ENCODE data around the gene CALML3.

CALML3 gene

DNA sequence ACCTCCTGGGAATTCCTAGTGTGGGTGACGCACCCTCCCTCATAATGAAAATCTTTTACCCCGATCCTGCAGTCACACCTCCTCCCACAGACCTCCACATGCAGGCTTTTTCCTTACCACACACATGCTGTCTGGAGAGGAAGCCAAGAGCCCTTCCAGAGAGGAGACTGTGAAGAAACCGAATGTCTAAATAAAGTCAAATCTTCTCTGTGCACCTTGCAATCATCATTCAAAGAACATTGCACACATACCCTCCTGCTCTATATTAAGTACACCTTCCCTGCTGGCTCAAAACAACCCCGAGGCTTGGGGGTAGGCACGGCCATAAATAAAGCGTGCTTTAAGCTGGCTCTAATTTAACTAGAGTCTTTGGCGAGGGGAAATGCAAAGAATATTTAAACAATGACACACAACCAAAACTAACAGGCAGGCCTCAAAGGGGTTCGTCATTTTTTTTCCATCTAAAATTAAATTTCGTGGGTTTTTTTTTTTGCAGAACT, 34.9 kb downstream of the CALML3 start:
- no peak for DNase-seq (ENCODE audit: low read depth)
- TF ChIP-seq, protein P1, sequence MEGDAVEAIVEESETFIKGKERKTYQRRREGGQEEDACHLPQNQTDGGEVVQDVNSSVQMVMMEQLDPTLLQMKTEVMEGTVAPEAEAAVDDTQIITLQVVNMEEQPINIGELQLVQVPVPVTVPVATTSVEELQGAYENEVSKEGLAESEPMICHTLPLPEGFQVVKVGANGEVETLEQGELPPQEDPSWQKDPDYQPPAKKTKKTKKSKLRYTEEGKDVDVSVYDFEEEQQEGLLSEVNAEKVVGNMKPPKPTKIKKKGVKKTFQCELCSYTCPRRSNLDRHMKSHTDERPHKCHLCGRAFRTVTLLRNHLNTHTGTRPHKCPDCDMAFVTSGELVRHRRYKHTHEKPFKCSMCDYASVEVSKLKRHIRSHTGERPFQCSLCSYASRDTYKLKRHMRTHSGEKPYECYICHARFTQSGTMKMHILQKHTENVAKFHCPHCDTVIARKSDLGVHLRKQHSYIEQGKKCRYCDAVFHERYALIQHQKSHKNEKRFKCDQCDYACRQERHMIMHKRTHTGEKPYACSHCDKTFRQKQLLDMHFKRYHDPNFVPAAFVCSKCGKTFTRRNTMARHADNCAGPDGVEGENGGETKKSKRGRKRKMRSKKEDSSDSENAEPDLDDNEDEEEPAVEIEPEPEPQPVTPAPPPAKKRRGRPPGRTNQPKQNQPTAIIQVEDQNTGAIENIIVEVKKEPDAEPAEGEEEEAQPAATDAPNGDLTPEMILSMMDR (IDR thresholded peaks at IDR 0.05; ENCODE audit: low read depth, low read length, missing control alignments), result no peak
- H3K4me3 ChIP-seq (ENCODE audit: low read depth, low read length), result no peak overlapping the region

DNA sequence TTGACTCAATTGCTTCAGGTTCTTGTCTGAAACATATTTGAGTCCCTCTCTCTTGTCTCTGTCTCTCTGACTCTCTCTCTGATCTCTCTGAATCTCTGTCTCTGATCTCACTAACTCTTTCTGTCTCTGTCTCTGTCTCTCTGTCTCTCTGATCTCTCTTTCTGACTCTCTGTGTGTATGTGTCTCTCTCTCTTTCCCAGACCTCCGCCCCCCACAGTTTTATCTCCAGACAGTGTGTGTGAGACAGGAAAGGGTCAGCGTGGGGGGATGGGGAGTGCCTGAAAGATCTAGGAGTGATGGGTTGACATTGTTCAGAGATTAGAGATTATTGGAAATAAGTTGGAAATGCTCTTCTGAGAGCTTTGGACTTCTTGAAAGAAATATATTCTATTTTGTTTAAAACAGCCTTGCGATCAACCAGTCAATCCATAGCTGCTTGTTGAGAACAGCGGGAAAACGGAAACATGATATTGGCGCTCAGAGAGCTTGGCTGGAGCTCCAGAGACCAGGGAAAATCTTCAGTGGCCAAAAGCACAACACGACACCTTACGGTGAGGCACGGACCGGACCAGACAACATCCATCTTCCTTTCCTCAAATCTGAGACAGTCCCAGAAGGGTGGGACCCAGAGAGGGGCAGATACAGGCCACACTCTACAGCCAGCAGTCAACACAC, 35.5 kb downstream of the CALML3 start:
- no peak for DNase-seq (ENCODE audit: low read depth)
- no peak overlapping the region for H3K4me3 ChIP-seq (ENCODE audit: low read depth, low read length)
- TF ChIP-seq, protein P1 (IDR thresholded peaks at IDR 0.05; ENCODE audit: low read depth, low read length, missing control alignments), result no peak

DNA sequence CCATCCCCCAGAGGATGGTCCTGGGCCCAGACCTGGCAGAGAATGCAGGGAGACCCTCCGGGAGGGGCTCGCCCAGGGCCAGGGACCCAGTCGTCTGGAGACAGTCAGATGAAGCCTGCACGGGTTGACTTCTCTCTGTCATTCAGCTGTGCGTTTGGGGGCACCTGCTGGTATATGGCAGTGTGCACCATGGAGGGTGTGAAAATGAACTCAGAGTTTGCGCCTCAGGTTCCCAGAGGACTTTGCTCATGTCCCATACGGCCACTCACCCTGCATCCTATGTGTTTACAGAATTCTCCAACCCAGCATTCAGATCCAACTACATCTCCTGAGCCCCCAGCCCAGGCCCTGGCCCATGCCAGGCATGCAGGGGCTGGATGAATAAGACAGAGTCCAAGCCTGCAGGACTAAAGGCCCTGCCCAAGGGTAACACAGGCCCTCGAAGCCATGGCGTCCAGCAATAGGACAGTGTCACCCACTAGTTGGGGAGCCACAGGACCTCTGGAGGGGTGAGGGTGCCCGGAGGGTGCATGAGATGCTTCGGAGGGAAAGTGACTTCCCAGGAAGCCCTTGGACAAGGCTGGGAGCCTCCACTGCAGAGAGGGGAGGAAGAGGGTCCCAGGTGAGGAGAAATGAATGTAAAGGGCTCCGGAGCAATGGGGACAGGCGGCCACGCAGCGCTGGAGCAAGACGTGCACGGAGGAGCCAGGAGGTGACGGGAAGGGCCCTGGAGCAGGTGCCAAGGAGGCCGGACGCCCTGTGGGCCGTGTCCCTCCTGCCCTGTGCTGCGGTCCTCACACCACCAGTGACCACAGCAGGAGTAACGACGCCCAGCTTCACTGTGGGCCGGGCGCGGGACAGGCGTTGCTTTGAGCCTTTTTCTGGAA, 36.3 kb downstream of the CALML3 start:
- DNase-seq (ENCODE audit: low read depth), result no peak
- TF ChIP-seq, protein P1 (IDR thresholded peaks at IDR 0.05; ENCODE audit: low read depth, low read length, missing control alignments), result no peak
- no peak overlapping the region for H3K4me3 ChIP-seq (ENCODE audit: low read depth, low read length)

DNA sequence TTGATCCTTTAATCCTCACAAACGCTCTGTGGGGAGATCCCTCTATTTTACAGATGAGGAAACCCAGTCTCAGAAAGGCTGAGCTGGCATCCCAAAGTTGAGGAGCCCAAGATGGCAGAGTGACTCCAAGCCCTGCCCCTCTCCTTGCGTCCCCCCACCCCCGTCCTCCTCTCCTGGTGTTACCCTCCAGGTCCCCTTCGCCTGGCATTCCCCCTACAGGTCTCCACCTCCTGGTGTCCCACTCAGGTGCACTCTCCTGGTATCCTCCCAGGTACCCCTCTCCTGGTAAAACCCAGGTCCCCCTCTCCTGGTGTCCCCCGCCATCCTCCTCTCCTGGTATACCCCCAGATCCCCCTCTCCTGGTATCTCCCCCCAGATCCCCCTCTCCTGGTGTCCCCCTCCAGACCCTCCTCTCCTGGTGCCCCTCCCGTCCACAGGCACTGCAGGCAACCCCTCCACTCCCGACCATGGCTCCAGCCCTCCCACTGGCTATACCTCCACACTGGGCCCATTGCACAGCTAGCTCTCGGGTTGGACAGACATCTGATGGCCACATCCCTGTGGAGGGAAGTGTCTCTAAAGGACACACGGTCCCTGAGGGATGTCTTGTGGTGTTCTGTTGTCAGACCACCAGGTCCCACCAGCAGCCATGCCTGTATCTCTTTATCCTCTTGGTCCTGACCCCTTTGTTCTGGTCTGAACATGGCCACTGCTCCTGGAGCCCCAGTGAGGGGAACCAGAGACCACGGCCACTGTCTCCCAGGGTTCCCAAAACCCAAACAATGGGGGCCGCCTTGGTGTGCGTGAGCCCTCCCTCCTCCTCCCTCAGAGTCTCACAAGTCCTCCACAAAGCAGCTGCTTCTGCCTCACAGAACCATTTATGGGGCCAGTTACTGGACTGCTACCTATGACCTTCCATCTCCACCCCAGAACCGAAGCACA, 37.2 kb downstream of the CALML3 start:
- no peak for DNase-seq (ENCODE audit: low read depth)
- TF ChIP-seq, protein P1 (IDR thresholded peaks at IDR 0.05; ENCODE audit: low read depth, low read length, missing control alignments), result no peak
- no peak overlapping the region for H3K4me3 ChIP-seq (ENCODE audit: low read depth, low read length)

DNA sequence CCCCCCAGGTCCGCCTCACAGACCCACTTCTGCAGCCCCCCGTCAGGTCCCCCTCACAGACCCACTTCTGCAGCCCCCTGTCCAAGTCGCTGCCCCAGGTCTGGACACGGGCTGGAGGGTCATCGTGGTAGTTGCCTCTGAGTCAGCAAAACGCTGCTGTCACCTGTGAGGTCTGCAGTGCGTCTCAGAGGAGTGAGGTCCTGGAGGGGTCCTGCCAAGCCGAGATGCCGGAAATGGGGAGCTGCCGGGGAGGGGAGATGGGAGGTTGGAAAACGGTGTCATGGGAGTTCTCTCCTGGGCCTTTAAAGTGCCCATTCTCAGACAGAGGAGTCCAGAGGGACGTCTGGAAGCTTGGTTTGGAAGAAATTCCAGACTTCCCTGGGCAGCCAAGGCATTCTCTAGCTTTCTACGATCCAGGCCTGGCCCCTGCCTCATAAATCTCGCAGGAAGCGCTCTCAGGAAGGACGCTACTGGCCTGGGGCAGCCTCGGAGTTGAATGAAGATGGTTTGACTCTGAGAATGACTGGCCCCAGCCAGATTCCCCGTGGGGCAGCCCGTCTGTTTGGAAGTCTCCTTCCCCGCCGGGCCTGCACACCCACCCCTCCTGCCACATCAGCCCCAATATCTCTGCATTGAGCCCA, 38.7 kb downstream of the CALML3 start:
- no peak for DNase-seq (ENCODE audit: low read depth)
- no peak overlapping the region for H3K4me3 ChIP-seq (ENCODE audit: low read depth, low read length)
- TF ChIP-seq, protein P1 (IDR thresholded peaks at IDR 0.05; ENCODE audit: low read depth, low read length, missing control alignments), result no peak

DNA sequence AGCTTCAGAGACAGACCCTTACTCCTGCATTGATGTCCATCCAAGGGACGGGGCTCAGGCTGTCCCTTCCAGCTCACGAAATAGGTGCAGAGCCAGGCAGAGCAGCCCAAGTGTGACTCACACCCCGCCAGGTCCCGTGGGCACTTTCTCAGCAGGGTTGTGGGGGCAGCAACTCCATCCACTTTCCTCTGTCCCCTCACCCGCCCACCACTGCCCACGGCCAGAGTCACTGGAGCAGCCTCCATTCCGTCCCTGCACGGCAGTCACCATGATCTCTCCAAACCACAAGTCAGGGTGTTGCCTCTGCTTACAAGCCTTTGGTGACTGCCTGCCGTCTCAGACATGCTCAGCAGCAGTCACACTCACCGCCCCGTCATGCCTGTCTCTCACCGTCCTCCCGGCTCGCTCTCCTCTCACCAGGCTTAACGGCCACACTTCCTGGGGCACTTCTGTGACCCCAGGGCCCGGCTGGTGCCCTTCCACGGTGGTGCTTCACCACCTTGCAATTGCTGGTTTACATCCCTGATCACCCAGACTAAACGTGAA, 39.3 kb downstream of the CALML3 start:
- no peak for DNase-seq (ENCODE audit: low read depth)
- H3K4me3 ChIP-seq (ENCODE audit: low read depth, low read length), result no peak overlapping the region
- TF ChIP-seq, protein P1 (IDR thresholded peaks at IDR 0.05; ENCODE audit: low read depth, low read length, missing control alignments), result no peak
